Liver (tissue), 9 donors: Measurements from ENCODE around the gene DRAM1. TPM values are rescaled to one million over a fixed set of nuclear protein-coding genes. Genes with fewer than 3 reads are reported as not detected.

Experiments used
- DNase-seq: peaks from one replicate; pipeline ENCODE4 v3.0.0-alpha.2; 2017; ENCODE audit warnings: low spot score
- H3K27ac ChIP-seq, 2 donors: one replicate each; pipeline ENCODE4 v1.7.0; 2013; ENCODE audit warnings: inconsistent platforms in 2 of 2, low read length in 2 of 2, control low read depth in 1 of 2, low read depth in 1 of 2, mild to moderate bottlenecking in 1 of 2
- H3K27me3 ChIP-seq, 4 donors: one replicate each; pipeline versions ENCODE4 v1.6.1 to v1.7.0; 2013; ENCODE audit warnings: low read length in 3 of 4, inconsistent platforms in 1 of 4, mild to moderate bottlenecking in 1 of 4, moderate library complexity in 1 of 4; ENCODE audit not compliant: control insufficient read depth in 4 of 4, insufficient read depth in 4 of 4
- H3K36me3 ChIP-seq, 4 donors: one replicate each; pipeline versions ENCODE4 v1.6.1 to v1.7.0; 2013; ENCODE audit warnings: low read length in 3 of 4, mild to moderate bottlenecking in 3 of 4, low read depth in 1 of 4, moderate library complexity in 1 of 4; ENCODE audit not compliant: control insufficient read depth in 4 of 4, insufficient read depth in 3 of 4
- H3K4me1 ChIP-seq, 4 donors: one replicate each; pipeline versions ENCODE4 v1.6.1 to v1.7.0; 2013; ENCODE audit warnings: low read length in 3 of 4, mild to moderate bottlenecking in 3 of 4, moderate library complexity in 1 of 4; ENCODE audit not compliant: control insufficient read depth in 4 of 4, insufficient read depth in 4 of 4
- H3K4me3 ChIP-seq, 3 donors: one replicate each; pipeline versions ENCODE4 v1.6.1 to v1.7.0; 2013; ENCODE audit warnings: low read length in 3 of 3, control low read depth in 1 of 3, low read depth in 1 of 3, mild to moderate bottlenecking in 1 of 3
- H3K9ac ChIP-seq, 2 donors: one replicate each; pipeline ENCODE4 v1.7.0; 2013; ENCODE audit warnings: low read length in 2 of 2, mild to moderate bottlenecking in 2 of 2, moderate library complexity in 2 of 2, control low read depth in 1 of 2, low read depth in 1 of 2
- H3K9me3 ChIP-seq, 4 donors: one replicate each; pipeline versions ENCODE4 v1.6.1 to v1.7.0; 2013; ENCODE audit warnings: low read length in 3 of 4; ENCODE audit not compliant: control insufficient read depth in 4 of 4
- FOXA1 ChIP-seq: IDR thresholded peaks from 2 replicates; pipeline ENCODE4 v1.6.1; 2016; ENCODE audit warnings: antibody characterized with exemption
- GABPA ChIP-seq, 2 donors: IDR thresholded peaks in 1 of 2; conservative IDR thresholded peaks in 1 of 2; 2 replicates each; pipeline ENCODE4 v1.6.1; 2016; ENCODE audit warnings: antibody characterized with exemption in 2 of 2, mild to moderate bottlenecking in 1 of 2, moderate library complexity in 1 of 2
- HNF4G ChIP-seq: IDR thresholded peaks from 2 replicates; pipeline ENCODE4 v1.6.1; 2016; ENCODE audit warnings: antibody characterized with exemption
- JUND ChIP-seq, 2 donors: IDR thresholded peaks; 2 replicates each; pipeline ENCODE4 v1.6.1; 2016; ENCODE audit warnings: antibody characterized with exemption in 2 of 2
- RAD21 ChIP-seq, 2 donors: IDR thresholded peaks; 2 replicates each; pipeline ENCODE4 v1.6.1; 2016; ENCODE audit warnings: antibody characterized with exemption in 2 of 2, mild to moderate bottlenecking in 2 of 2
- REST ChIP-seq: IDR thresholded peaks from 2 replicates; pipeline ENCODE4 v1.6.1; 2016; ENCODE audit warnings: antibody characterized with exemption, mild to moderate bottlenecking
- SP1 ChIP-seq: IDR thresholded peaks from 2 replicates; pipeline ENCODE4 v1.6.1; 2018; ENCODE audit warnings: antibody characterized with exemption, mild to moderate bottlenecking
- TAF1 ChIP-seq: conservative IDR thresholded peaks from 2 replicates; pipeline ENCODE4 v1.6.1; 2016; ENCODE audit warnings: antibody characterized with exemption, mild to moderate bottlenecking
- YY1 ChIP-seq: IDR thresholded peaks from 2 replicates; pipeline ENCODE4 v1.6.1; 2016; ENCODE audit warnings: antibody characterized with exemption, mild to moderate bottlenecking
- ZBTB33 ChIP-seq: IDR thresholded peaks from 2 replicates; pipeline ENCODE4 v1.6.1; 2016; ENCODE audit warnings: antibody characterized with exemption
- WGBS: extraction: QIAGEN DNeasy Blood & Tissue Kit; methylation state at CpG from one replicate; pipeline ENCODE4 v1.1.7; 2013; 5-methylcytosine and 5-hydroxymethylcytosine counted together
- polyA plus RNA-seq, 2 donors: library from polyadenylated mRNA; stranded (reverse) in 1 of 2; unstranded in 1 of 2; fragments of 200-250 nt in 1 of 2; fragments of >200 nt in 1 of 2; fragmentation: Nextera tagmentation in 1 of 2; extraction: Ambion mirVana in 1 of 2; gene quantifications; one replicate each; pipeline versions ENCODE4 v1.2.1 to v1.2.3, GENCODE V29; 2013 to 2015
- total RNA-seq, 2 donors: library from RNA; depleted of rRNA; stranded (reverse); fragments of >200 nt; gene quantifications; one replicate each; pipeline ENCODE4 v1.2.3, GENCODE V29; 2014
- TF ChIP-seq, protein P1 (sequence below): IDR thresholded peaks from 2 replicates; pipeline ENCODE4 v1.6.1; 2016; ENCODE audit warnings: antibody characterized with exemption
- TF ChIP-seq, protein P2 (sequence below): IDR thresholded peaks from 2 replicates; pipeline ENCODE4 v1.6.1; 2016; ENCODE audit warnings: antibody characterized with exemption
- TF ChIP-seq, protein P3 (sequence below): fragments of 150-350 bp; IDR thresholded peaks from 2 replicates; pipeline ENCODE4 v1.5.1; 2017; ENCODE audit warnings: improper control_type of control experiment, low read depth, low read length; ENCODE audit not compliant: missing input control
- donor health status: healthy.
- donor health status: healthy.
- donor health status: healthy.
- donor health status: healthy.
- donor health status: healthy.

DRAM1 gene
- total and polyA plus RNA-seq, 4 donors: 2.7 to 7.8 (median 3.4) TPM

DNA sequence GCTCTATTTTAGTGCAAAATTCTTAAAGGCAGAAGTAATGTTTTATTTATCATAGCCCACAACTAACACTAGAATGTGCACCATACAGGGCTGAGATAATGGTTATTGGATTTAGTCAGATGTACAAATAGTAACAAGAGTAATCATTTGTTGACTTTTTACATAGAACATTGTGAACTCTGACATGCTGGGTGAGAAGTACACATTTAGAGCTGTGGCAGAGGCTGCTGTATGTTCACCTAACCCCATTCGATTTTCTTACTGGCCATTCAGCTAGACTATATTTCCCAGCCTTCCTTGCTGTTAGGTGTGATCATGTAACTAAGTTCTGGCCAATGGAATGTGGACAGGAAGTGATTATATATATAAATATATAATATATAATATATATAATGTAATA lies 89.1 kb downstream of the DRAM1 start:
- Histone ChIP-seq H3K9me3 (no peaks in the 10 kb centered on the region), H3K9ac (no peak overlapping the region), H3K36me3 (no peaks in the 10 kb centered on the region), H3K4me3 (no peak overlapping the region), H3K27ac (no peak overlapping the region), H3K27me3 (no peaks in the 10 kb centered on the region), H3K4me1 (no peaks in the 10 kb centered on the region)
- 82% methylated on average over 1 of the region's 1 CpG for WGBS
- TF ChIP-seq, protein P1, sequence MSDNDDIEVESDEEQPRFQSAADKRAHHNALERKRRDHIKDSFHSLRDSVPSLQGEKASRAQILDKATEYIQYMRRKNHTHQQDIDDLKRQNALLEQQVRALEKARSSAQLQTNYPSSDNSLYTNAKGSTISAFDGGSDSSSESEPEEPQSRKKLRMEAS: no peak
- TF ChIP-seq FOXA1: no peak
- TF ChIP-seq SP1: no peak
- no peak for TF ChIP-seq JUND (IDR thresholded peaks at IDR 0.05)
- TF ChIP-seq, protein P2, sequence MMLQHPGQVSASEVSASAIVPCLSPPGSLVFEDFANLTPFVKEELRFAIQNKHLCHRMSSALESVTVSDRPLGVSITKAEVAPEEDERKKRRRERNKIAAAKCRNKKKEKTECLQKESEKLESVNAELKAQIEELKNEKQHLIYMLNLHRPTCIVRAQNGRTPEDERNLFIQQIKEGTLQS: no peak
- no peak for DNase-seq

- Histone ChIP-seq H3K9me3 (no peaks in the 10 kb centered on the region), H3K27me3 (no peaks in the 10 kb centered on the region), H3K36me3 (no peaks in the 10 kb centered on the region), H3K27ac (no peak overlapping the region), H3K4me3 (no peak overlapping the region), H3K9ac (no peak overlapping the region), H3K4me1 (no peaks in the 10 kb centered on the region)
- TF ChIP-seq REST: no peak
- no peak for TF ChIP-seq RAD21 (IDR thresholded peaks at IDR 0.05)
- TF ChIP-seq GABPA (IDR thresholded peaks at IDR 0.05 in 1 of 2, conservative IDR thresholded peaks at IDR 0.05 in 1 of 2): no peak
- no peak for TF ChIP-seq FOXA1
- no peak for TF ChIP-seq ZBTB33
- TF ChIP-seq, protein P3, sequence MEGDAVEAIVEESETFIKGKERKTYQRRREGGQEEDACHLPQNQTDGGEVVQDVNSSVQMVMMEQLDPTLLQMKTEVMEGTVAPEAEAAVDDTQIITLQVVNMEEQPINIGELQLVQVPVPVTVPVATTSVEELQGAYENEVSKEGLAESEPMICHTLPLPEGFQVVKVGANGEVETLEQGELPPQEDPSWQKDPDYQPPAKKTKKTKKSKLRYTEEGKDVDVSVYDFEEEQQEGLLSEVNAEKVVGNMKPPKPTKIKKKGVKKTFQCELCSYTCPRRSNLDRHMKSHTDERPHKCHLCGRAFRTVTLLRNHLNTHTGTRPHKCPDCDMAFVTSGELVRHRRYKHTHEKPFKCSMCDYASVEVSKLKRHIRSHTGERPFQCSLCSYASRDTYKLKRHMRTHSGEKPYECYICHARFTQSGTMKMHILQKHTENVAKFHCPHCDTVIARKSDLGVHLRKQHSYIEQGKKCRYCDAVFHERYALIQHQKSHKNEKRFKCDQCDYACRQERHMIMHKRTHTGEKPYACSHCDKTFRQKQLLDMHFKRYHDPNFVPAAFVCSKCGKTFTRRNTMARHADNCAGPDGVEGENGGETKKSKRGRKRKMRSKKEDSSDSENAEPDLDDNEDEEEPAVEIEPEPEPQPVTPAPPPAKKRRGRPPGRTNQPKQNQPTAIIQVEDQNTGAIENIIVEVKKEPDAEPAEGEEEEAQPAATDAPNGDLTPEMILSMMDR: no peak
- TF ChIP-seq HNF4G: no peak
- no peak for TF ChIP-seq JUND (IDR thresholded peaks at IDR 0.05)
- no peak for TF ChIP-seq YY1
- TF ChIP-seq TAF1: no peak
- TF ChIP-seq, protein P2: no peak
- no peak for DNase-seq
- 73% methylated on average over 4 of the region's 4 CpGs for WGBS
Observed at GRCh38 chr12:101967506-101967905, 90.1 kb downstream of the DRAM1 start.
